A549 (cell line): ENCODE results near the gene PSIP1. TPM values are rescaled to one million over a fixed set of nuclear protein-coding genes. Genes with fewer than 3 reads are reported as not detected.

ENCODE experiments used
- ATAC-seq, 2 experiments: fragments of 200-7000 bp in 1 of 2; fragments of >200 bp in 1 of 2; cut with Nextera tagmentation in 1 of 2; cut with Tn5 transposase in 1 of 2; 3 replicates each; pipeline versions ENCODE4 v1.8.0 to v1.9.1; 2018 to 2020; ENCODE audit warnings: mild to moderate bottlenecking in 1 of 2, moderate library complexity in 1 of 2
- CTCF ChIA-PET: fragments of 300-600 bp; sonication (Branson Sonifier 250); formaldehyde crosslinking; extraction: SDS; loops from one replicate; lab custom pipeline; 2021; ENCODE audit warnings: antibody characterized with exemption, inconsistent platforms; lab: Yijun Ruan, JAX
- POLR2A ChIA-PET: fragments of 350-600 bp; formaldehyde crosslinking; extraction: SDS; loops from one replicate; lab custom pipeline; 2021; ENCODE audit warnings: antibody characterized with exemption, inconsistent platforms; lab: Yijun Ruan, JAX
- DNase-seq, 2 experiments: peaks; one replicate each; pipeline versions ENCODE4 v3.0.0 to v3.0.0-alpha.2; 2011 to 2016; ENCODE audit warnings: low read depth in 1 of 2, low spot score in 1 of 2
- FAIRE-seq: peaks from 2 replicates; lab custom pipeline; 2011; peaks lifted over from hg19 to GRCh38; lab: Jason Lieb, UNC
- H3K27ac ChIP-seq, 2 experiments: fragments of >200 bp; sonication (Bioruptor Twin); formaldehyde crosslinking; 3 replicates each; pipeline ENCODE4 v1.5.1; 2016 to 2017
- H3K4me1 ChIP-seq: fragments of >200 bp; sonication (Bioruptor Twin); formaldehyde crosslinking; 3 replicates; pipeline ENCODE4 v1.6.1; 2016
- H3K4me2 ChIP-seq: fragments of >200 bp; sonication (Bioruptor Twin); formaldehyde crosslinking; 3 replicates; pipeline ENCODE4 v1.6.1; 2016
- H3K4me3 ChIP-seq: fragments of >200 bp; sonication (Bioruptor Twin); formaldehyde crosslinking; 3 replicates; pipeline ENCODE4 v1.5.1; 2016
- H3K9me3 ChIP-seq: fragments of >200 bp; sonication (Bioruptor Twin); formaldehyde crosslinking; 3 replicates; pipeline ENCODE4 v1.6.1; 2016
- CBX2 ChIP-seq: fragments of 200-600 bp; sonication (generic); IDR thresholded peaks from 2 replicates; pipeline ENCODE4 v1.6.1; 2016; ENCODE audit warnings: low read depth, mild to moderate bottlenecking, borderline replicate concordance
- CEBPB ChIP-seq, 2 experiments: fragments of >200 bp in 1 of 2; sonication (Bioruptor Twin) in 1 of 2; formaldehyde crosslinking in 1 of 2; IDR thresholded peaks; 2 replicates each; pipeline ENCODE4 v1.6.1; 2012 to 2016
- HEYL ChIP-seq: fragments of 250-450 bp; sonication (Bioruptor Pico); IDR thresholded peaks from 2 replicates; pipeline ENCODE4 v1.8.0; 2021; ENCODE audit warnings: mild to moderate bottlenecking, moderate library complexity
- HOXB13 ChIP-seq: fragments of 250-450 bp; sonication (Bioruptor Pico); IDR thresholded peaks from 2 replicates; pipeline ENCODE4 v1.5.0; 2020; ENCODE audit warnings: low read depth, mild to moderate bottlenecking, moderate library complexity
- HOXB5 ChIP-seq: fragments of 250-450 bp; sonication (Bioruptor Pico); IDR thresholded peaks from 2 replicates; pipeline ENCODE4 v1.5.0; 2020; ENCODE audit warnings: mild to moderate bottlenecking, moderate library complexity
- JUN ChIP-seq, 2 experiments: fragments of >200 bp; sonication (Bioruptor Twin); formaldehyde crosslinking; IDR thresholded peaks; 2 replicates in 1 of 2; 3 replicates in 1 of 2; pipeline ENCODE4 v1.6.1; 2016 to 2017
- KDM5A ChIP-seq: fragments of 200-600 bp; sonication (generic); IDR thresholded peaks from 2 replicates; pipeline ENCODE4 v1.6.1; 2016; ENCODE audit warnings: antibody characterized with exemption, mild to moderate bottlenecking
- MAFK ChIP-seq: fragments of 450-650 bp; IDR thresholded peaks from 2 replicates; pipeline ENCODE4 v1.6.1; 2014; ENCODE audit not compliant: partially characterized antibody
- NR3C1 ChIP-seq: fragments of >200 bp; sonication (Bioruptor Twin); formaldehyde crosslinking; IDR thresholded peaks from 3 replicates; pipeline ENCODE4 v1.6.1; 2017
- POLR2AphosphoS2 ChIP-seq: conservative IDR thresholded peaks from 2 replicates; pipeline ENCODE4 v1.6.1; 2012; ENCODE audit warnings: low read length, improper control_type of control experiment, inconsistent platforms
- RARB ChIP-seq: fragments of 250-450 bp; sonication (Bioruptor Pico); IDR thresholded peaks from 2 replicates; pipeline ENCODE4 v1.8.0; 2021; ENCODE audit warnings: mild to moderate bottlenecking, moderate library complexity
- RCOR1 ChIP-seq: fragments of 150-350 bp; IDR thresholded peaks from 2 replicates; pipeline ENCODE4 v1.6.1; 2014; ENCODE audit warnings: antibody characterized with exemption, low read length, low read depth
- ZFP36 ChIP-seq: fragments of 450-650 bp; IDR thresholded peaks from 2 replicates; pipeline ENCODE4 v1.6.1; 2014; ENCODE audit warnings: borderline replicate concordance; ENCODE audit not compliant: partially characterized antibody
- ZSCAN20 ChIP-seq: fragments of 250-450 bp; sonication (Bioruptor Pico); IDR thresholded peaks from 2 replicates; pipeline ENCODE4 v1.8.0; 2022; ENCODE audit warnings: mild to moderate bottlenecking, moderate library complexity
- WGBS: methylation state at CpG from one replicate; pipeline ENCODE4 v1.1.6; 2017; ENCODE audit errors: missing lambda C conversion rate; 5-methylcytosine and 5-hydroxymethylcytosine counted together
- polyA plus RNA-seq, 4 experiments: library from polyadenylated mRNA; depleted of rRNA in 3 of 4; stranded (reverse); fragments of >200 nt; fragmentation: RNase III in 1 of 4; extraction: RNeasy Plus Mini Kit Qiagen cat#74134 plus additional on column Dnase treatment in 1 of 4; gene quantifications; 2 replicates in 3 of 4; 3 replicates in 1 of 4; pipeline ENCODE4 v1.2.3, GENCODE V29; 2011 to 2017
- TF ChIP-seq, protein P1 (sequence below): fragments of >200 bp; sonication (Bioruptor Twin); formaldehyde crosslinking; IDR thresholded peaks from 2 replicates; pipeline ENCODE4 v1.6.1; 2016
- TF ChIP-seq, protein P2 (sequence below): IDR thresholded peaks from 2 replicates; pipeline ENCODE4 v1.6.1; 2012
- TF ChIP-seq, protein P3 (sequence below): fragments of 450-650 bp; IDR thresholded peaks from 2 replicates; pipeline ENCODE4 v1.6.1; 2014; ENCODE audit warnings: antibody characterized with exemption
- TF ChIP-seq, protein P4 (sequence below): fragments of 250-450 bp; sonication (Bioruptor Pico); IDR thresholded peaks from 2 replicates; pipeline ENCODE4 v1.5.0; 2021; ENCODE audit warnings: mild to moderate bottlenecking, moderate library complexity, borderline replicate concordance
- TF ChIP-seq, protein P5 (sequence below): fragments of >200 bp; sonication (Bioruptor Twin); formaldehyde crosslinking; IDR thresholded peaks from 3 replicates; pipeline ENCODE4 v1.5.1; 2016

The PSIP1 gene
- polyA plus RNA-seq, 2 of the 4 experiments (the other 2 are of a cell fraction) = 84.2 to 119 TPM

DNA sequence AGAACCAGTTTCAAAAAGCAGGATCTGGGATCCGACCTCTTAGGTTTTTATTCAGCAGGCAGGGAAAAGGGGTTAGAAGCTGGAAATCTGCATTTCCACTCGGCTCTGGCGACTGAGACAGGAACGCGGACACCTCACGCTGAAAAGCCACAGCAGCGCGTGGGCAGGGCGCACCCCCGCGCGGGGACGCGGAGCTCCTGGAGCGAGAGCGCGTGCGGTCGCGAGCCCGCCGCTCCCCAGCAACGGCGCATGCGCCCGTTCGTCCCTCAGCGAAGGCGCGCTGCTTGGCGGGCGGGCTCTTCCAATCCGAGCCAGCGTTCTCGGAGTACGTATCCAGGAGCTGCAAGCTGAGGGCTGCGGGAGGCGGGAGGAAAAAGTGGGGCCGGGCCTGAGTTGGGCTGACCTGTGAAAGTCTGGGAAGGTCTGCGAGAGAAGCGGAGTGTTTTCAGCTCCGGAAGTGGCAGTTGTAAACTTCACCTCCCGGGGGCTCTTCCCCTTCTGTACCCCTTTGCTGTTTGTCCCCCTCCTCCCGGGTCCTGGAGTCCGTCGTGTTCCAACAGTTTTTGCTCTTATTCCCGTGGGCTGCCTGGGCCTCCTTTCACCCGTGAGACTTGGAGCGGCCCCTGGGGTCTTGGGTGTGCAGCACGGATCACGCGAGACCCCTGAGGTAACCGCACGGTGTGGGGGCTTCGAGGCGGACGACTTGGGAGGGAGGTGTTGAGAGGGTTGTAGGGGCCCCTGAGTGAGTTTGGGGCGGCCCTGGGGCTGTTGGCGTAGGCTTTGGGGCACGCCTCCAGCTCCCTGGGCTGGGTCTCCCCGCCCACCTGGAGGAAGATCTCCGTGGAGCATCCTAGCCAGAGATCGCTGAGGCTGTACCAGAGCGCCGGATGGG is 42.1 kb upstream of the PSIP1 start, which contains the start of gene CCDC171 (continued):
- TF ChIP-seq KDM5A (no peak), JUN (IDR thresholded peaks at IDR 0.05) (peak; percentile 42 to 70; a peak in 3 of 5 replicates), HOXB5 (CRISPR knock-in tag) (no peak), RARB (no peak), ZSCAN20 (CRISPR knock-in tag) (no peak), HOXB13 (CRISPR knock-in tag) (no peak), MAFK (no peak), RCOR1 (no peak), CBX2 (no peak), ZFP36 (no peak), CEBPB (IDR thresholded peaks at IDR 0.05) (no peak), POLR2AphosphoS2 (no peak), NR3C1 (no peak)
- TF ChIP-seq, protein P1, sequence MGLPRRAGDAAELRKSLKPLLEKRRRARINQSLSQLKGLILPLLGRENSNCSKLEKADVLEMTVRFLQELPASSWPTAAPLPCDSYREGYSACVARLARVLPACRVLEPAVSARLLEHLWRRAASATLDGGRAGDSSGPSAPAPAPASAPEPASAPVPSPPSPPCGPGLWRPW = no peak
- TF ChIP-seq, protein P2, sequence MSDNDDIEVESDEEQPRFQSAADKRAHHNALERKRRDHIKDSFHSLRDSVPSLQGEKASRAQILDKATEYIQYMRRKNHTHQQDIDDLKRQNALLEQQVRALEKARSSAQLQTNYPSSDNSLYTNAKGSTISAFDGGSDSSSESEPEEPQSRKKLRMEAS = peak; percentile 83
- TF ChIP-seq, protein P3, sequence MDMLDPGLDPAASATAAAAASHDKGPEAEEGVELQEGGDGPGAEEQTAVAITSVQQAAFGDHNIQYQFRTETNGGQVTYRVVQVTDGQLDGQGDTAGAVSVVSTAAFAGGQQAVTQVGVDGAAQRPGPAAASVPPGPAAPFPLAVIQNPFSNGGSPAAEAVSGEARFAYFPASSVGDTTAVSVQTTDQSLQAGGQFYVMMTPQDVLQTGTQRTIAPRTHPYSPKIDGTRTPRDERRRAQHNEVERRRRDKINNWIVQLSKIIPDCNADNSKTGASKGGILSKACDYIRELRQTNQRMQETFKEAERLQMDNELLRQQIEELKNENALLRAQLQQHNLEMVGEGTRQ = no peak
- TF ChIP-seq, protein P4, sequence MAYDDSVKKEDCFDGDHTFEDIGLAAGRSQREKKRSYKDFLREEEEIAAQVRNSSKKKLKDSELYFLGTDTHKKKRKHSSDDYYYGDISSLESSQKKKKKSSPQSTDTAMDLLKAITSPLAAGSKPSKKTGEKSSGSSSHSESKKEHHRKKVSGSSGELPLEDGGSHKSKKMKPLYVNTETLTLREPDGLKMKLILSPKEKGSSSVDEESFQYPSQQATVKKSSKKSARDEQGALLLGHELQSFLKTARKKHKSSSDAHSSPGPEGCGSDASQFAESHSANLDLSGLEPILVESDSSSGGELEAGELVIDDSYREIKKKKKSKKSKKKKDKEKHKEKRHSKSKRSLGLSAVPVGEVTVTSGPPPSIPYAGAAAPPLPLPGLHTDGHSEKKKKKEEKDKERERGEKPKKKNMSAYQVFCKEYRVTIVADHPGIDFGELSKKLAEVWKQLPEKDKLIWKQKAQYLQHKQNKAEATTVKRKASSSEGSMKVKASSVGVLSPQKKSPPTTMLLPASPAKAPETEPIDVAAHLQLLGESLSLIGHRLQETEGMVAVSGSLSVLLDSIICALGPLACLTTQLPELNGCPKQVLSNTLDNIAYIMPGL (CRISPR knock-in tag) = no peak
- TF ChIP-seq, protein P5, sequence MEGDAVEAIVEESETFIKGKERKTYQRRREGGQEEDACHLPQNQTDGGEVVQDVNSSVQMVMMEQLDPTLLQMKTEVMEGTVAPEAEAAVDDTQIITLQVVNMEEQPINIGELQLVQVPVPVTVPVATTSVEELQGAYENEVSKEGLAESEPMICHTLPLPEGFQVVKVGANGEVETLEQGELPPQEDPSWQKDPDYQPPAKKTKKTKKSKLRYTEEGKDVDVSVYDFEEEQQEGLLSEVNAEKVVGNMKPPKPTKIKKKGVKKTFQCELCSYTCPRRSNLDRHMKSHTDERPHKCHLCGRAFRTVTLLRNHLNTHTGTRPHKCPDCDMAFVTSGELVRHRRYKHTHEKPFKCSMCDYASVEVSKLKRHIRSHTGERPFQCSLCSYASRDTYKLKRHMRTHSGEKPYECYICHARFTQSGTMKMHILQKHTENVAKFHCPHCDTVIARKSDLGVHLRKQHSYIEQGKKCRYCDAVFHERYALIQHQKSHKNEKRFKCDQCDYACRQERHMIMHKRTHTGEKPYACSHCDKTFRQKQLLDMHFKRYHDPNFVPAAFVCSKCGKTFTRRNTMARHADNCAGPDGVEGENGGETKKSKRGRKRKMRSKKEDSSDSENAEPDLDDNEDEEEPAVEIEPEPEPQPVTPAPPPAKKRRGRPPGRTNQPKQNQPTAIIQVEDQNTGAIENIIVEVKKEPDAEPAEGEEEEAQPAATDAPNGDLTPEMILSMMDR = no peak

DNA sequence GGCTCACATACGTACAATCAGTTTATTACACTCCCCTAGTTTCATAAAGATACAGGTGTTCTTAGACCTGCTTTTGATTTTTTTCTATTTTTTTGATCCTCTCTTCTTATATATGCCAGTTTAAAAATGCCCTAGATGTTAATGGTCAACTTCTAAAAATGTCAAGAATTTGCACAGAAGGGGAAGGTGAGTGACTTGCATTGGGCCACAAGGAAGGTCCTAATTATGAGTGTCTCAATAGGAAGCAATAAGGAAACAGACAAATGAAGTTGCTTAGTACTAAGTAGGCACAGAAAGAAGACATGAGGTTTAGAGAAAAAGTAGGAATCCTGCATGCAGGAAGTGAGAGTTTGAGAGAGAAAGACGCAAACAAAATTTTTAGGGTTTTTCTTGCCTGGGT is 38.8 kb upstream of the PSIP1 start:
- Histone ChIP-seq H3K27ac (no peak overlapping the region), H3K4me1 (0 out of 3 replicates have a peak, but pooled peaks cover 4% of the 10 kb centered on the region), H3K9me3 (no peaks in the 10 kb centered on the region), H3K4me3 (no peak overlapping the region), H3K4me2 (no peak overlapping the region)
- 95% methylated on average over 2 of the region's 2 CpGs for WGBS
- DNase-seq = no peak
- ChIA-PET POLR2A (no interaction called here), CTCF (interaction anchor here (1.3 kb wide), 1 partner anchor 14 kb away, joined by 3 read pairs; no protein-coding TSS in a partner anchor)
- FAIRE-seq = no peak
- no peak for TF ChIP-seq MAFK
- TF ChIP-seq KDM5A = no peak
- no peak for TF ChIP-seq HEYL
- ATAC-seq = no peak
